Measurements from ENCODE around the gene SLC26A4.

The SLC26A4 gene

GRCh38 chr7:107696330-107696946, 35.8 kb downstream of the SLC26A4 start:
- no peak for DNase-seq (ENCODE audit: low read depth)

- DNase-seq (ENCODE audit: low read depth), result no peak
Measured at GRCh38 chr7:107697321-107698049, 36.9 kb downstream of the SLC26A4 start.

- no peak for DNase-seq (ENCODE audit: low read depth)
Measured at GRCh38 chr7:107700570-107700969, 39.9 kb downstream of the SLC26A4 start.

DNA sequence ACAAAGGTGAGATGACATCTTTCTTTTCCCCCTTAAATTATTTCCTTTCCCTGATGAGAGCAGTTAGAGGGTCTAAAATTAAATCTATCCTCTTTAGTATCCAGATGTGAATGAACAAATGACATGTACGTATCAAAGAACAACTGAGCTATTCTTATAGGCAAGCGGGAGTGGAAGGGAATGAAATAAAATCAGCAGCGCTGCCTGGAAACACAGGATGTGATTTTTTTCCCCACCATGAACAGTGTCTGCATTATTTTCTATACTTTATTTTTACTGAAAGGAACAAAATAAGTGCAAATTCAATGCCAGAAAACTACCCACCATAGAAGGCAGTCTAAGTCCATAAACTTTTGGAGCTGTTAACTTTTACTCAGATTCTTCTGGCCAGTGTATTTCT, 40.6 kb downstream of the SLC26A4 start:
- no peak for DNase-seq (ENCODE audit: low read depth)

- no peak for DNase-seq (ENCODE audit: low read depth)
Measured at GRCh38 chr7:107703219-107703618, 42.6 kb downstream of the SLC26A4 start.

GRCh38 chr7:107703872-107704271, 43.2 kb downstream of the SLC26A4 start:
- no peak for DNase-seq (ENCODE audit: low read depth)

GRCh38 chr7:107708956-107709355, 48.3 kb downstream of the SLC26A4 start:
- DNase-seq (ENCODE audit: low read depth), result no peak

GRCh38 chr7:107711301-107711700, 50.7 kb downstream of the SLC26A4 start:
- DNase-seq (ENCODE audit: low read depth), result peak; percentile 53

GRCh38 chr7:107712025-107712424, 51.4 kb downstream of the SLC26A4 start:
- DNase-seq (ENCODE audit: low read depth), result no peak

- no peak for DNase-seq (ENCODE audit: low read depth)
Measured at GRCh38 chr7:107712896-107713295, 52.3 kb downstream of the SLC26A4 start.

- DNase-seq (ENCODE audit: low read depth), result no peak
Measured at GRCh38 chr7:107715531-107715930, 54.9 kb downstream of the SLC26A4 start.

DNA sequence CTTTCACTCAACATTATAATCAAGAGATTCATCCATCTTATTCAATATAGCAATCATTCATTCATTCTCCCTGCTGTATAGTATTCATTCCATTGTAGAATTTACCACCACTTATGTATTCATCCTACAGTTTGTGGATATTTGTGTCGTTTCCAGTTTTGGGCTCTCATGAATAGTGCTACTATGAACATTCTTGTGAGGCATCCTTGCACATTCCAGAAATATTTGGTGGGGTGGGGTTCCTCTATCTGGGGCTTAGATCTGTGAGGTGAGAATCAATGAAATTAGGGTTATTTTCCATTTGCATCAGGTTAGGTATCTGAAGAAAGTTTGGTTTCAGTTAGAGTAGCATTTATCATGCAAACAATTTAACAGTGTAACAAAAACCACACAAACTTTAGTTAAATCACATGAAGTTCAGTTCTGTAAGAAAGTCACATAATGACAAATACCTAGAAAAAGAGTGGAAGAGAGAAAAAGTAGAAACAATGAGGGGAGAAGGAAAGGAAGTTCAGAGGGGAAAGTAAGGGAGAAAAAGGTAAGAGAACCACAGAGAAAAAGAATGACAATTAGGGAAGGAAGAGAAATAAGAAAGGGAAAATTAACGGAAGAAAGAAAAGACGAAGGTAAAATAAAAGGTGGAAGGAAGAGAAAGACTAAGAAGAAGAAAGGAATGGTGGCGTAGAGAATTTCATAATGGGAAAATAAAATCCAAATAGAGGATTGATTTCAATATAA, 58.0 kb downstream of the SLC26A4 start:
- DNase-seq (ENCODE audit: low read depth), result no peak

DNA sequence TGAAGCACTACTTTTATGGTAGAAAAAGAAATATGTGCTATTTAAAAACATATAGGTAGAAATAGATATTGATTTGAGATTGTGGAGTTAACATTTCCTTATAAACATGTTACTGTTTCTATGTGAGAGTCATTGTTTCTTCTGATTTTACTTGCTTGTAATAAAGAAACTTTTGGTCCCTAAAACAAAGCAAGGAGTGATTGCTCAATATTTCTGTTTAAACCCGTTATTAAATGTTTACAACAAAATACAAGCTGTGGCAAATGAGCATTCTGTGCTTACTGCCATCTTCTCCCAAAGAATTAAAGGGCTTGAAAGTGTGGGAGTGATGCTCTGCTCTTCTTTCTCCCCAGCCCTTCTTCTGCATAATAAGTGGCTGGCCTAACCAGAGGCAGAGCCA, 60.7 kb downstream of the SLC26A4 start:
- DNase-seq (ENCODE audit: low read depth), result no peak

DNA sequence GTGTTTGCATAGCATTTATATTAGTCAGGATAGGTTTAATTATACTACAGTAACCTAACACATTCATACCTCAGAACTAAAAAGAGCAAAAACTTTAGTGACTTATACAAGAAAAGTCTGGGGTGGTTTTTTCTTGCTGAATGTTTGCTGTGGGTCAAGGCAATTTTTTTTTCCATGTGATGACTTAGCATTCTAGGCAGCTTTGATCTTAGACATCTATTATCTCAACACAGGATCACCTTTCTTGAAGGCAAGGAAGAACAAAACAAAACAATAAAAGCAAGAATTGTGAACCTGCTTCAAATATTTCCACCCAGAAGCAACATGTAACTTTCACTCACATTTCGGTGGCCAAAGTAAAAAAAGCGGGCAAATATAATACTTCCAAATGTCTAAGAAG, 62.6 kb downstream of the SLC26A4 start:
- DNase-seq (ENCODE audit: low read depth), result no peak

DNA sequence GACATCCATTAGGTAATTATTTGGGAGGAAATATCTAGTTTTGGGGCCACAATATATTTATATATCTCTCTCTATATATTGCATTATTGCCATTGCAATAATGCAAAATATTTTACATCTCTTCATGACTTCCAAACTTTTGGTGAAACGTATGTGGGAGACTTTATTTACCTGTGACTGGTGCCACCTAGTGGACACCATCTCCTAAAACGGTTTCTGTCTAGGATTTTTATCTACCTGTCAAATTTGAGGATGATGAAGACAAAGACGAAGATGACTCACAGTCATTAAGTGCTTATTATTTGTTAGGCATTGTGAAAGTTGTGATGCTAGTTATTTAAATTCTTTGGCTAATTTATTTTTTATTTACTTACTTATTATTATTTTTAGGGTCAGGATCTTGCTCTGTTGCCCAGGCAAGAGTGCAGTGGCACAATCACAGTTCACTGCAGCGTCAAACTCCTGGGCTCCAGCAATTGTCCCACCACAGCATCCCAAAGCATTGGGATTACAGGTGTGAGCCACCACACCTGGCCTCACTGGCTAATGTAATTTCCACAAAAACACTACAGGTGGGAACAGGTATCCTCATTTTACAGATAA, 64.6 kb downstream of the SLC26A4 start:
- no peak for DNase-seq (ENCODE audit: low read depth)

DNA sequence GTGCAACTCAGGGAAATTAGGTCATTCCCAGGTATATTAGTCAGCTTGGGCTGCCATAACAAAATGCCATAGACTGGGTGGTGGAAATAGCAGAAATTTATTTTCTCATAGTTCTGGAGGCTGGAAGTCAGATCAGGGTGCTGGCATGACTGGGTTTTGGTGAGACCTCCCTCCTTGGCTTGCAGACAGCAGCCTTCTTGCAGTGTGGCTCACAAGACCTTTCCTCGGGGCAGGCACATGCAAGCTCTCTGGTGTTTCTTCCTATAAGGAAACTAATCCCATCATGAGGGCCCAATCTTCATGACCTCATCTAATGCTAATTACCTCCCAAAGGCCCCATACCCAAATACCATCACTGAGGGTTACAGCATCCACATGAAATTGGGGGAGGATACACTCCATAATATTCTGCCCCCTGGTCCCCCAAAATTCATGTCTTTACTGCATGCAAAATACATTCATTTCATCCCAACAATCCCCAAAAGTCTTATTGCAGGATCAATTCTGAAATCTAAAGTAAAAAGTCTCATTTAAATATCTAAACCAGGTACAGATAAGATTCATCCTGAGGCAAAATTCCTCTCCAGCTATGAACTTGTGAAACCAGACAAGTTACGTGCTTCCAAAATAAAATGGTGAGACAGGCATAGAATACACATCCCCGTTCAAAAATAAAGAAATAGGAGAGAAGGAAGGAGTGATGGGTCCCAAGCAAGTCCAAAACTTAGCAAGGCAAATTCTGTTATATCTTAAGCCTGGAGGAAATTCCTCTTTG, 65.9 kb downstream of the SLC26A4 start:
- no peak for DNase-seq (ENCODE audit: low read depth)

DNA sequence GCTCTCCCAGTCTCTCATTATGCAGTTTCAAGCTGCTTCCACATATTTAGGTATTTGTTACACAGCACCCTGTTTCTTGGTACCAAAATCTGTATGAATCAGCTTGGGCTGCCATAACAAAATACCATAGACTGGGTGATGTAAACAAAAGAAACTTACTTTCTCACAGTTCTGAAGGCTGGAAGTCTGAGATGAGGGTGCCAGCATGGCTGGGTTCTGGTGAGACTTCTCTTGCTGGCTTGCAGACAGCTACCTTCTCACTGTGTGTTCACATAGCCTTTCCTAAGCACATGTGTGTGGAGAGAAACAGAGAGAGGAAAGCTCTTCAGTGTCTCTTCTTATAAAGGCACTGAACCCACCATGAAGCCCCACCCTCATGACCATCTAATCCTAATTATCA, 67.6 kb downstream of the SLC26A4 start:
- no peak for DNase-seq (ENCODE audit: low read depth)

- DNase-seq (ENCODE audit: low read depth), result no peak
Measured at GRCh38 chr7:107742678-107743566, 82.3 kb downstream of the SLC26A4 start.

GRCh38 chr7:107743567-107744344, 83.1 kb downstream of the SLC26A4 start, which contains the start of gene CBLL1:
TSS of gene CBLL1 (plus strand) at chr7:107744142. CDS start at chr7:107744164, 22 bp downstream.
- DNase-seq (ENCODE audit: low read depth), result peak; percentile 78

GRCh38 chr7:107744345-107744750, 83.7 kb downstream of the SLC26A4 start:
- DNase-seq (ENCODE audit: low read depth), result no peak

Measured in GM04503 (cell line).